ENCODE results near the gene LRP2. TPM values are rescaled to one million over a fixed set of nuclear protein-coding genes. Genes with fewer than 3 reads are reported as not detected.

Gene LRP2
- total and polyA plus RNA-seq, 2 experiments from 2014 or later: 8.1 to 38.3 TPM

GRCh38 chr2:169221745-169222369, 140.5 kb downstream of the LRP2 start:
- Histone ChIP-seq H3K4me2 (no peak overlapping the region), H3K9me3 (ENCODE audit: low read depth) (no peaks in the 10 kb centered on the region), H3K4me1 (ENCODE audit: insufficient read depth) (no peaks in the 10 kb centered on the region), H3K27ac (no peak overlapping the region), H3K36me3 (replicated peaks; ENCODE audit: insufficient read depth, low read depth) (no peaks in the 10 kb centered on the region), H3K79me2 (no peaks in the 10 kb centered on the region), H3K9me2 (replicated peaks; ENCODE audit: insufficient read depth) (no peaks in the 10 kb centered on the region), H2AFZ (no peak overlapping the region), H4K20me1 (ENCODE audit: insufficient read depth, poor library complexity, severe bottlenecking) (no peaks in the 10 kb centered on the region), H3K27me3 (no peaks in the 10 kb centered on the region), H3K4me3 (no peak overlapping the region)
- TF ChIP-seq CTCF (IDR thresholded peaks at IDR 0.05; ENCODE audit: poor library complexity) (peak; percentile 54), EZH2 (IDR thresholded peaks at IDR 0.05; ENCODE audit: borderline replicate concordance) (no peak)
- 15% methylated on average over 5 of the region's 5 CpGs for WGBS (ENCODE audit: low lambda C conversion rate, missing lambda C conversion rate)
- peak; percentile 49 for DNase-seq (ENCODE audit: low spot score)

GRCh38 chr2:169210917-169211316, 151.4 kb downstream of the LRP2 start:
- Histone ChIP-seq H3K27me3 (no peaks in the 10 kb centered on the region), H3K4me3 (no peak overlapping the region), H4K20me1 (ENCODE audit: insufficient read depth, poor library complexity, severe bottlenecking) (no peaks in the 10 kb centered on the region), H3K4me2 (no peak overlapping the region), H2AFZ (no peak overlapping the region), H3K27ac (no peak overlapping the region), H3K9me2 (replicated peaks; ENCODE audit: insufficient read depth) (no peaks in the 10 kb centered on the region), H3K36me3 (replicated peaks; ENCODE audit: insufficient read depth, low read depth) (no peaks in the 10 kb centered on the region), H3K4me1 (ENCODE audit: insufficient read depth) (no peaks in the 10 kb centered on the region), H3K79me2 (no peaks in the 10 kb centered on the region), H3K9me3 (ENCODE audit: low read depth) (no peaks in the 10 kb centered on the region)
- 87% methylated on average over 4 of the region's 4 CpGs for WGBS (ENCODE audit: low lambda C conversion rate, missing lambda C conversion rate)
- TF ChIP-seq CTCF (IDR thresholded peaks at IDR 0.05; ENCODE audit: poor library complexity) (no peak), EZH2phosphoT487 (IDR thresholded peaks at IDR 0.05; ENCODE audit: low read depth, severe bottlenecking, unreplicated experiment) (no peak), EZH2 (IDR thresholded peaks at IDR 0.05; ENCODE audit: borderline replicate concordance) (no peak)
- no peak for DNase-seq (ENCODE audit: low spot score)

GRCh38 chr2:169208026-169208425, 154.3 kb downstream of the LRP2 start:
- Histone ChIP-seq H3K4me2 (no peak overlapping the region), H3K36me3 (replicated peaks; ENCODE audit: insufficient read depth, low read depth) (no peaks in the 10 kb centered on the region), H3K27ac (no peak overlapping the region), H3K79me2 (no peaks in the 10 kb centered on the region), H4K20me1 (ENCODE audit: insufficient read depth, poor library complexity, severe bottlenecking) (no peaks in the 10 kb centered on the region), H3K9me2 (replicated peaks; ENCODE audit: insufficient read depth) (no peaks in the 10 kb centered on the region), H3K4me3 (no peak overlapping the region), H2AFZ (no peak overlapping the region), H3K4me1 (ENCODE audit: insufficient read depth) (no peaks in the 10 kb centered on the region), H3K27me3 (no peaks in the 10 kb centered on the region), H3K9me3 (ENCODE audit: low read depth) (no peaks in the 10 kb centered on the region)
- 93% methylated on average over 3 of the region's 3 CpGs for WGBS (ENCODE audit: low lambda C conversion rate, missing lambda C conversion rate)
- TF ChIP-seq CTCF (IDR thresholded peaks at IDR 0.05; ENCODE audit: poor library complexity): no peak
- TF ChIP-seq EZH2 (IDR thresholded peaks at IDR 0.05; ENCODE audit: borderline replicate concordance): no peak
- TF ChIP-seq EZH2phosphoT487 (IDR thresholded peaks at IDR 0.05; ENCODE audit: low read depth, severe bottlenecking, unreplicated experiment): no peak
- no peak for DNase-seq (ENCODE audit: low spot score)

Data from hepatocyte (in vitro differentiated cells).